Right lung (tissue), 5 donors: Measurements from ENCODE around the gene SELENOW. TPM values are rescaled to one million over a fixed set of nuclear protein-coding genes. Genes with fewer than 3 reads are reported as not detected.
"Not testable (repeated sequence)": the region's sequence is repeated elsewhere in the genome, so short reads cannot be mapped to it uniquely, and the experiment has no call there.

Source experiments
- DNase-seq, 2 donors: peaks; one replicate each; pipeline ENCODE4 v3.0.0-alpha.2; 2013
- polyA plus RNA-seq, 5 donors: library from polyadenylated mRNA; unstranded; fragments of 120-200 nt; gene quantifications; one replicate each; pipeline versions ENCODE4 v1.2.1 to v1.2.3, GENCODE V29; 2013; ENCODE audit warnings: inconsistent platforms in 1 of 5, low replicate concordance in 1 of 5; ENCODE audit not compliant: insufficient read length in 5 of 5, insufficient read depth in 1 of 5

Gene SELENOW
- polyA plus RNA-seq, 5 donors = 176 to 307 (median 209) TPM

DNA sequence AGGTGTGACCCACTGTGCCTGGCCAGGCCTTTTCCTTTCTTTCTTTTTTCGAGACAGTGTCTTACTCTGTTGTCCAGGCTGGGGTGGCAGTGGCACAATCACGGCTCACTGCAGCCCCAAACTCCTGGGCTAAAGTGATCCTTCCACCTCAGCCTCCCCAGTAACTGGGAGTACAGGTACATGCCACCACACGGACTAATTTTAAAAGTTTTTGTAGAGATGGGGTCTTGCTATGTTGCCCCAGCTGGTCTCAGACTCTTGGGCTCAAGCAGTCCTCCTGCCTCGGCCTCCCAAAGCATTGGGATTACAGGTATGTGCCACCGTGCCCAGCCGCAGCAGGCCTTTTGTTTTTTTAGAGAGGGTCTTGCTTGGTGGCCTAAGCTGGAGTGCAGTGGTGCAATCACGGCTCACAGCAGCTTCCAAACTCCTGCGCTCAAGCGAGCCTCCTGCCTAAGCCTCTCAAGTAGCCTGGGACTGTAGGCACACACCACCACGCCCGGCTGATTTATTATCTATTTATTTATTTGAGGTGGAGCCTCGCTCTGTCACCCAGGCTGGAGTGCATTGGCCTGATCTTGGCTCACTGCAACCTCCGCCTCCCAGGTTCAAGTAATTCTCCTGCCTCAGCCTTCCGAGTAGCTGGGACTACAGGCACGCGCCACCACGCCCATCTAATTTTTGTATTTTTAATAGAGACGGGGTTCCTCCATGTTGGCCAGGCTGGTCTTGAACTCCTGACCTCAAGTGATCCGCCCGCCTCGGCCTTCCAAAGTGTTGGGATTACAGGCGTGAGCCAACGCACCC, 1.1 kb upstream of the SELENOW start:
- DNase-seq = not testable (repeated sequence)

DNA sequence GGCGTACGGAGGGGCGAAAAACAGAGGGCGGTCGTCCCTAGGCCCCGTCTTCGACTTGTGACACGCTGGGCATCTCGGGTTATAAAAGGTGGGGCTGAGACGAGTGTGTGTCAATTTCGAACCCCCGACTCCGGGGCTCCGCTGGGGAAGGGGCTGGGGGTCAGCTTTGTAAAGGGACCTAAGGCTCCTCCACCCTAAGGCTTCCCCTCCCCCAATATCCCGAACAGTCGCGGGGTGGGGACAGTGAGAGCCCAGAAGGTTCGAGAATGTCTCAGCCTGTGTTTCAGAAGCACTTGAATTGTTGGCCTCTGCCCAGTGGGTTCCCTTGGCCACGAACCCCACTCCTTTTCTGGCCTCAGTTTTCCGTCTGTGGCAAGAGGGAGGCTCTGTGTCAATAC, 450 bp downstream of the SELENOW start:
- DNase-seq = no peak

DNA sequence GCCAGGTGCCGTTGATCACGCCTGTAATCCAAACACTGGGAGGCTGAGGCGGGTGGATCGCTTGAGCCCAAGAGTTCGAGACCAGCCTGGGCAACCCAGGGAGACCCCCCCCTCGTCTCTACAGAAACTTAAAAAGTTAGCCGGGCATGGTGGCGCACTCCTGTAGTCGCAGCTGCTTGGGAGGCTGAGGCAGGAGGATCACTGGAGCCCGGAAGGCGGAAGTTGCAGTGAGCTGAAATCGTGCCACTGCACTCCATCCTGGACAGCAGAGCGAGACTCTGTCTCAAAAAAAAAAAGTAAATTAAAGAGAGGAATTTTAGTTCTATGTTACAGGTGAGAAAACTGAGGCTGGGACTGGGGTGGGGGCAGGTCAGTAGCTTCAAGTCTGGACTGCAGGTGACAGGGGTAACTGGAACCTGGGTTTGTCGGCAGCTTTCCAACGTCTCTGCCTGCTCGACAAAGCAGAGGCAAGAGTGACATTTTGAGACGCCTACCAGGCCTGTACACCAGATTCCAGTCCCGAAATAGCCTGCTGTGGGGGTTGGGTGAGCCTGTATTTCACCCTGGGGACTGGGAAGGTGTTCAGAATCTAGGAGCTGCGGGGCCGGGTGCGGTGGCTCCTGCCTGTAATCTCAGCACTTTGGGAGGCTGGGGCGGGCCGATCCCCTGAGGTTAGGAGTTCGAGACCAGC, 1.2 kb downstream of the SELENOW start:
- DNase-seq = no peak

DNA sequence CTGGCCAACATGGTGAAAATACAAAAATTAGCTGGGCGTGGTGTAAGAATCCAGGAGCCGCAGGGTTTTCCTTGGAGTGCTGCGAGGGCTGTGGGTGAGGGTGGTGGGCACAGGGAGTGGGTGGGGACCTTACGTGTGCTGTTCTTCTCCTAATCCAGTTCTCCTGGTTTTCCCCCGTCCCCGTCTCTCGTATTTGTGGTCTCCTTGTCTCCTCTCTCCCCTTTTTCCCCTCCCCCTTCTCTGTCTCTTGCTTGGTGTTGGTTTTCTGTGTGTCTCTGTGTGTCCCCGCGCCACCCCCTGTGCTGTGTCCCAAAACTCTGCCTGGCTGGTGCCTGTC, 1.7 kb downstream of the SELENOW start:
- no peak for DNase-seq

DNA sequence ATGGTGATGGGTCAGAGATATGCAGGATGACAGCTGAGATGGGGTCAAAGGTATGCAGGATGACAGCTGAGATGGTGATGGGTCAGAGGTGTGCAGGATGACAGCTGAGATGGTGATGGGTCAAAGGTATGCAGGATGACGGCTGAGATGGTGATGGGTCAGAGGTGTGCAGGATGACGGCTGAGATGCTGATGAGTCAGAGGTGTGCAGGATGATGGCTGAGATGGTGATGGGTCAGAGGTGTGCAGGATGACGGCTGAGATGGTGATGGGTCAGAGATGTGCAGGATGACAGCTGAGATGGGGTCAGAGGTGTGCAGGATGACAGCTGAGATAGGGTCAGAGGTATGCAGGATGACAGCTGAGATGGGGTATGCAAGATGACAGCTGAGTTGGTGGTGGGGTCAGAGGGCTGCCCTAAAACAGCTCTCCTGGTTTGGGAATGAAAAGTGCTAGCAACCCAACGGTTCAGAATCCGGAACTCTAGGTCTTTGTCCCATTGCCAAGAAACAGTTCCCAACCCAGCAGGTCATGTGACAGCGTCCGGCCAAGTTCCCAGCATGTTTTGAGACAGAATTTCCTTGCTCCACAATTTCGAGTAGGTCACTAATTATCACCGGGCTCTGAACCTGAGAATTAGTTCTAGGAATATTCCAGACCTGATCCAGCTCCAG, 3.2 kb downstream of the SELENOW start:
- no peak for DNase-seq

DNA sequence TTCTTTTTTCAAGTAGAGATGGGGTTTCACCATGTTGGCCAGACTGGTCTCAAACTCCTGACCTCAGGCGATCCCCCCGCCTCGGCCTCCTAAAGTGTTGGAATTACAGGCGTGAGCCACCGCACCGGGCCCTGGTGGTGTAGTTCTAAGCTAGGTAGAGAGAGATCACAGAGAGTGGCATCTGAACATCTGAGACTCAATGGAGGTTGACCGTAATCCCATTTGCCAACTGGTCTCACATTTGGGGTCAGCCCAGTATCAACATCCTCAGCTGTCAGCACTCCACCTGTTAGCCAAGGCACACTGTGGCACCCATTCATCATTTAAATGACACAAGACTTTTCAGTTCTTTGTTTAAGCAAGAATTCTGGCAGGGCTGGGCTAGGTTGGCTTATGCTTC, 8.1 kb downstream of the SELENOW start:
- DNase-seq = no peak

DNA sequence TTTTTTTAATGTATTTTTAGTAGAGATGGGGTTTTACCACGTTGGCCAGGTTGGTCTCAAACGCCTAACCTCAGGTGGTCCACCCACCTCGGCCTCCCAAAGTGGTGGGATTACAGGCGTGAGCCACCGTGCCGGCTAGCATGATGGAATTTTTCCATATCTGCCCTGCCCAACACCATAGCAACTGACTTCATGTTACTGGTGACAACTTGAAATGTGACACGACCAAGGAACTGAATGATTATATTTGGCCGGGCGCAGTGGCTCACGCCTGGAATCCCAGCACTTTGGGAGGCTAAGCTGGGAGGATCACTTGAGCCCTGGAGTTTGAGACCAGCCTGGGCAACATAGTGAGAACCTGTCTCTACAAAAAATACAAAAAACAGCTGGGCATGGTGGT, 8.8 kb downstream of the SELENOW start:
- DNase-seq = not testable (repeated sequence)

DNA sequence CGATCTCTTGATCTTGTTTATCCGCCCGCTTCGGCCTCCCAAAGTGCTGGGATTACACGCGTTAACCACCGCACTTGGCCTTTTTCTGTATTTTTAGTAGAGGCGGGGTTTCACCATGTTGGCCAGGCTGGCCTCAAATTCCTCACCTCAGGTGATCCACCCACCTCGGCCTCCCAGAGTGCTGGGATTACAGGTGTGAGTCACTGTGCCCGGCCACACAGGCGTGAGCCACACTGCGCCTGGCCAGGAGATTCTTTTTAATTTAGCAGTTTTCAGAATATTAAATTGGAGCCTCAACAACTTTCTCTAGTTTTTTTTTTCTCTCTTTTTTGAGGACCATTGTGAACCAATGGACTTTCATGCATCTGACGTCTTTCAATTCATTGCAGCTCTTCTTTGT, 11.3 kb downstream of the SELENOW start:
- not testable (repeated sequence) for DNase-seq

DNA sequence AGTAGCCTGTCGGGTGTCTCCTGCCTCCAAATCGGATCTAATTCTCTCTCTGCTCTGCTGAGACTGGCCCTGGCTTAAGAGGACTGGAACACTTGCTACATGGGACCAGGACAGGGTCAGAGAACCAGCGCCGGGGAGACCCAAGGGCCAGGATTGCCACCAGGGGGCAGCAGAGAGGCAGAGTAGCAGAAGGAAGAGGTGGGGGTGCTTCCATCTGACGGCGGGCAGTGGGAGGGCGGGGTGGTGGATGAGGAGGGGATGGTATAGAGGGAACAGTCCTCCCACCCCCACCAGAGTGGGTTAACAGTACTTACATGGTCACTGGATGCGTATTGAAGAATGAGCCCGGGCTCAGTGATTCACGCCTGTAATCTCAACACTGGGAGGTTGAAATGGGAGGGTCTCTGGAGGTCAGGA, 11.9 kb downstream of the SELENOW start:
- no peak for DNase-seq

DNA sequence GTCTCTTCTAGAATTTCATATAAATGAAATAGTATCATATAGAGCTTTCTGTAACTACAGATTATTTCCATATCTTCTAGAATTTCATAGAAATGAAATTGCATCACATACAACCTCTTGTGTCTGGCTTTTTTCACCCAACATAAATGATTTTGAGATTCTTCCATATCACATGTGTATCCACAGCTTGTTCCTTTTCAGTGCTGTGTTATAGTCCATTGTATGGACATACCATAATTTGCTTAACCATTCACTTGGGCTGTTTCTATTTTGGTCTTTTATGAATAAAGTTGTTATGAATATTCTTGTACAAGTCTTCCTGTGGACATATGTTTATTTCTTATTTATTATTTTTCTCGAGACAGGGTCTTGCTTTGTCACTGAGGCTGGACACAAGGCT, 14.1 kb downstream of the SELENOW start:
- no peak for DNase-seq

DNA sequence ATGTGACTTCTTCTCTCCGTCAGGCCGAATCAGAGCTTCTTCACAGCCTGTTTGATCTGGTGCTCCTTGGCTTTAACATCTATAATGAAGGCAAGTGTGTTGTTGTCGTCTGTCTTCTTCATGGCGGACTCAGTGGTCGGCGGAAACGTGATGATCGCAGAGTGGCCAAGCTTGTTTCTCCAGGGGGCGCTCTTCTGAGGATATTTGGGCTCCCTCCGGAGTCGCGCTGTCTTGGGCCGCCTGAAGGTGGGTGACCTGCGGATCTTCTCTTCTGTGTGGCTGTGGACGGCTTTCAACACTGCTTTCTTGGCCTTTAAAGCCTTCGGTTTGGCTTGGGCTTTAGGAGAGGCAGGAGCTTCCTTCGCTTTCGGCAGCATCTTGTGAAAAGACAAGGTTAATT, 16.0 kb downstream of the SELENOW start:
- no peak for DNase-seq

DNA sequence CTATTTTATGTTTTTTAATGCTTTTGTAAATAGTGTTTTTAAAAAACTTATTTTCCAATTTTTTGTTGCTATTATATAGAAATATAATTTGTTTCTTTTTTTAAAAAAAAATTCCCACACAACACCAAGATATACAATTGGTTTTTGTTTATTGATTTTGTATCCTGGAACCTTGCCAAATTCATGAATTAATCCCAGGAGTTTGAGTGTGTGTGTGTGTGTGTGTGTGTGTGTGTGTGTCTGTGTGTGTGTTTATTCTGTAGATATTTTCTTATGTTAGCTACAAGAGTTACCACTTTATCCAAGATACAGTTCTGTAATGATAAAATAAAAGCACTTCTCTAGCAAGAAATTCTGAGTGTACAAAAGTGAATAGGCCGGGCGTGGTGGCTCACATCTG, 18.3 kb downstream of the SELENOW start:
- no peak for DNase-seq

DNA sequence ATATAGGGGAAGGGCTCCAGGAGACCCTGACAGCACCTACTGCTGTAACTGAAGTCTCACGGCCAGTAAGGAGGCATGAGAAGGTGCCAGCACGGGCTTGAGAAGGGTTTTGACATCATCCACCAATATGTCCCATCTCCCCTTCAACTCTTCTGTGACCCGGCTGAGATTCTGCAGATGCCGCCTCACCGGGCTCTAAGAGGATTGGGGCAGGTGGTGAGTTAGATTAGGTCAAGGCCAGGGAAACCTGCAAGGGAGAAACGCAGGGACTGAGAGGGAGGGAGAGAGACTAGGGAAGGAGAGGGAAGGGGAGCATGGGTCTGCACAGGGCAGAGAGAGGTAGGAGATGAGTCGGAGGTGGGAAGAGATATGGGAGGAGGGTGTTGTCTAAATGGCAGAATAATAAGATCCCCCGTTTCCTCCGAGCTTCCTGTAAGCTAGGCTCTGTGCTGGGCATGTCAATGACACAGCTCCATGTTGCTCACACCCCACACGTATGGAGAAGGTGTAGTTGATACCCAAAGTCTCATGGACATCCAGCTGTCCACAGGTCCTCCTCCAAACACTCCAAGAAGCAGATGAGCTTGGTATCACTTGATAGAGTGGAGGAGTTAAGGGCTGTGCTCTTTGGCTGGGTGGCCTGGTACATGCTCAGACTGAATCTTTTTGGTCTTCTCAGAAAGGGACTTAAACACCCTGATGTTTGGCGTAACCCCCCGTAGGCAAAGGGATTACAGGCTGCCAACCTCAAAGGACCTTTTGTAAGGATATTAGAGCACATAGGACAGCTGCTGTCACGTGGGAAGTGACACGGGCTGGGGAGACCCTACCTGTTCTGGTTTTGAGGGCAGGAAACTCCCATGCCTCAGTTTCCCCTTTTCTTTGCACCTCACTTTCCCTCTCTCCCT, 19.7 kb downstream of the SELENOW start:
- DNase-seq = no peak

DNA sequence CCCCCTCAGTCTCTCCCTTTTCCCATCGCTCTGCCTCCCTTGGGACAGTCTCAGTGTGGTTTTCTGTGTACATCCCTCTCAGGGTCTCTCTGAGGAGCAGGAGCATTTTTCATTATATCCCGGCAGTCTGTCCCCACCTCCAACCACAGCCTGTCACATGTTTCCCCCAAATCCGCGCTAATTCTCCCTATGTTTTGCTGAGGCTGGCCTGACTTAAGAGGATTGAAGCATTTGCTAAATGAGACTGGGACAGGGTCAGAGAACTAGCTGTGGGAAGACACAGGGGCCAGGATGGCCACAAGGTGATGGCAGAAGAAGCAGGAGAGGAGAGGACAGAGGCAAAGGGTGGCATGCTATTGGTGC, 20.4 kb downstream of the SELENOW start:
- DNase-seq = no peak

DNA sequence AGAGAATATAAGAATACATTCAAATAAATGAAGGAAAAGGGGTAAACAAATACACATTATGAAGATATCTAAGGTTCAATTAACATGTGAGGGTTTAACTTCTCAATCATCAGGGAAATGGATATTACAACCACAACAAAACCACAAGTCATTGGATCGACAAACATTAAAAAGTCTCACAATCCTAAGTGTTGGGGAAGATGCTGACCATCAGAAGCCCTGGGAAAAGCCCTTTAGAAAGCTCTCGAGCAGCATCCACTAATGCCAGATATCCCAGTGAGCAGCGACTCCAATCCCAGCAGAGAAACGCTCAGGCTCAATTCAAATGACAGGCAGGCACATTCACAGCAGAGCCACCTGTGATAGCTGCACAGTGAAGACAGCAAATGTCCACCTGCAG, 22.8 kb downstream of the SELENOW start:
- DNase-seq = no peak

DNA sequence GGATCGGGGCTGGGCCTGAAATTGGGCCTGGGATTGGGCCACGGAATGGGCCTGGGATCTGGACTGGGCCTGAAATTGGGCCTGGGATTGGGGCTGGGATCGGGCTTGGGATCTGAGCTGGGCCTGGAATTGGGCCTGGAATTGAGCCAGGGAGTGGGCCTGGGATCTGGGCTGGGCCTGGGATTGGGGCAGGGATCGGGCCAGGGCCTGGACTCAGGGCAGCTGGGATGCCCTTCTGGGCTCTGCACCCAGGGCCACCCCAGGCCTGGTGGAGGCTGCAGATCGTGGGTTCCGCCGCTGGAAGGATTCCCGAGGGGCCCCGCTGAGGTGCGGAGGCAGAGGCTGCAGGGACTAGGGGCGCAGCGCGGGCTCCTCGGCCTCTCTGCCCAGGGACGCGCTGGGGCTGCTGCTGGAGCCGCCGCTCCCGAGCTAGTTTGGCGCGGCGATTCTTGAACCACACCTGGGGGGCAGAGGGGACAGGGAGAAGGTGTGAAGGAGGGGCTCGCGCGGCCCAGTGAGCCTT, 24.1 kb downstream of the SELENOW start:
- DNase-seq = no peak

DNA sequence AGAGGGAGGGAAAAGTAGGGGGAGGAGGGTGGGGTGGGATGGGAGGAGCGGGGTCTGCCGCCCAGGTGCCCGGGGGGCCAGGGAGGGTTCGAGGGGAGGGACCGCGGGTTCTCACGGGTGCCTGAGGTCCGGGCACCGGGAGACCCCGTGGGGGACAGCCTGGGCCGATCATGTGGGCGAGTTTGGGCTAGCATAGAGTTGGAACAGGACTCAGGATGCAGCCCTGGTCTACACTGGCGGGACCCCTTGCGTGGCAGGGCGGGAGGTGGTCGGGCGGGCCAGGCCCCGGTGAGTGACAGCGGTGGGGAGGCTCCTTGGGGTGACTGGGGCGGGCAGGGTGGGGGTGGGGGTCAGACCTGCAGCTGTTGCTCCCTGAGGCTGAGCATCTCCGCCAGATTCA, 24.6 kb downstream of the SELENOW start:
- not testable (repeated sequence) for DNase-seq

DNA sequence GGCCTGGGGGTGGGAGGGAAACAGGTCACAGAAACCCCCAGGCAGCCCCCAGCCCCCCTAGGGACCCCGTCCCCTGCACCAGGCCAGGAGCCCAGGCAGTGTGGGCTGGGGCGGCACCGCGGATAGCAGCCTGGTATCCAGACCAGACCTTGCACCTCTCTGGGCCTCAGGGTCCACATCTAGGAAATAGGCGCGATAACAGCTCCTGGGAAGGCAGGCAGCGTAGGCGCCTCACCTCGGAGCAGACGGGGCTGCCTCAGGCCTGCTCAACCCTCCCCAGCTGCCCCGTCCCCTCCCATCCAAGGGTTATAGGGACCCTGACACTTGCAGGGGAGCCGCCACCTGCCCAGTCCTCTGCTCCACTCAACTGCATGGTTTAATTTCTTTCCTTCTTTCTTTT, 25.2 kb downstream of the SELENOW start:
- not testable (repeated sequence) for DNase-seq

DNA sequence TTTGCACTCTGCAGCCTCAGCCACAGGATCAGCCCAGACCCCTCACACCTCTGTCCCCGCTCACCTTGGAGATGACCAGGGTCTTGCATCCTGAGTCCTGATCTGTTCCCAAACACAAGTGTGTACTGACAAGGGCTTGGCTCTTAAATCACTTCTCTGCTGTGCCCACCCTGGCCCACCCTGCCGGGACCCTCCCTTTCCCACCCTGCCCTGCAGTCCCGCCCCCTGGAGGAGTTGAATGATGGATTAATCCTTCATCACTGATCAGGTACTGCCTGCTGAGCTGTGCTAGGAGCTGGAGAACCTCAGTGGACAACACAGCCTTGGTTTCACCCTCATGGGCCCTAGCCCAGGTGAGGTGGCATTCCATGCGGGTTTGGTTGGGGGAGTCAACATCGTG, 25.9 kb downstream of the SELENOW start, which contains the start of gene TPRX1:
Gene TPRX1, minus strand, starts transcription at position 101 of the 400 bp plus-strand sequence. Its CDS starts 12 bp downstream, at position 89.
- DNase-seq = not testable (repeated sequence)

DNA sequence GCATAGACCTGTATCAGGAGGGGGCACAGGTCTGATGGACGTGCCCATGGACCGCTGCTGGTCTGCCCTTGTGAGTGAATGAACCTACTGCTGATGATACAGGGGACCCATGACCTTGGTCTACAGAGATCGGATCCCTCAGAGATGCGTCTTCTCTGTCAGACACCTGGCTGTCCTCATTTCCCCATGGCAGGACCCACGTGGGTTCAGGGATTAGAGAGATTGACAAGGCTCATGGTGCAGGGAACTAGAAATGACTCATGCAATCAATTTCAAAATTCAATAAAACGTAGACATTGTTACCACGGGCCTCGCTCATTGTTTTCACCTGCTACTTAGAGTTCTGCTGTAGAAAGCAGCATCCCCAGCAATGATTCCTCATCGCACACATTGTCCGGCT, 26.8 kb downstream of the SELENOW start:
- no peak for DNase-seq

DNA sequence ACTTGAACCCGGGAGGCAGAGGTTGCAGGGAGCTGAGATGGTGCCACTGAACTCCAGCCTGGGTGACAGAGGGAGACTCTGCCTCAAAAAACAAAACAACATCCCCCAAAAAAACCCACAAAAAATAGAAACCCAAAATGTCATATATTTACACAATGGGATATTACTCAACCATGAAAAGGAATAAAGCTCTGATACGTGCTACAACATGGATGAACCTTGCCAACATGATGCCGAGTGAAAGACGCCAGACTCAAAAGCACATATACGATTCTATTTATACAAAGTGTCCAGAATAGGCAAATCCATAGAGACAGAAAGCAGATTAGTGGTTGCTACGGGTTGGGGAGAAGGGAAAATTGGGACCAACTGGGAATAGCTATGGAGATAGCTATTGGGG, 27.9 kb downstream of the SELENOW start:
- no peak for DNase-seq
